GM23248 (cell line): ENCODE data around the gene PLEK. TPM values are rescaled to one million over a fixed set of nuclear protein-coding genes. Genes with fewer than 3 reads are reported as not detected.

Experiments
- DNase-seq: peaks from one replicate; pipeline ENCODE4 v3.0.0-alpha.2; 2015
- H2AFZ ChIP-seq: fragments of 200-600 bp; sonication (generic); 2 replicates; pipeline ENCODE4 v1.6.1; 2016; ENCODE audit warnings: antibody characterized with exemption
- H3F3A ChIP-seq: fragments of 200-600 bp; sonication (generic); 2 replicates; pipeline ENCODE4 v1.6.1; 2016; ENCODE audit warnings: mild to moderate bottlenecking, antibody characterized with exemption, mixed run types; ENCODE audit not compliant: insufficient read depth
- H3K27ac ChIP-seq: fragments of 200-600 bp; sonication (generic); 2 replicates; pipeline ENCODE4 v1.5.1; 2016; ENCODE audit warnings: mild to moderate bottlenecking
- H3K27me3 ChIP-seq: fragments of 200-600 bp; sonication (generic); replicated peaks from 2 replicates; pipeline ENCODE4 v1.6.1; 2016; ENCODE audit warnings: mild to moderate bottlenecking; ENCODE audit not compliant: insufficient read depth
- H3K36me3 ChIP-seq: fragments of 200-600 bp; sonication (generic); 2 replicates; pipeline ENCODE4 v1.6.1; 2016; ENCODE audit warnings: low read depth, mild to moderate bottlenecking
- H3K4me1 ChIP-seq: fragments of 200-600 bp; sonication (generic); 2 replicates; pipeline ENCODE4 v1.6.1; 2016; ENCODE audit warnings: mild to moderate bottlenecking; ENCODE audit not compliant: insufficient read depth
- H3K4me2 ChIP-seq: fragments of 200-600 bp; sonication (generic); one replicate; pipeline ENCODE4 v1.6.1; 2016; ENCODE audit warnings: mild to moderate bottlenecking; ENCODE audit not compliant: unreplicated experiment
- H3K4me3 ChIP-seq: fragments of 200-600 bp; sonication (generic); 2 replicates; pipeline ENCODE4 v1.5.1; 2016; ENCODE audit warnings: mild to moderate bottlenecking
- H3K79me2 ChIP-seq: fragments of 200-600 bp; sonication (generic); 2 replicates; pipeline ENCODE4 v1.6.1; 2016; ENCODE audit warnings: mild to moderate bottlenecking; ENCODE audit not compliant: insufficient read depth
- H3K9ac ChIP-seq: fragments of 200-600 bp; sonication (generic); 2 replicates; pipeline ENCODE4 v1.6.1; 2016; ENCODE audit warnings: mild to moderate bottlenecking
- H3K9me2 ChIP-seq: fragments of 200-600 bp; sonication (generic); 2 replicates; pipeline ENCODE4 v1.6.1; 2016; ENCODE audit warnings: mixed run types, mild to moderate bottlenecking, moderate library complexity; ENCODE audit not compliant: insufficient read depth
- H3K9me3 ChIP-seq: fragments of 200-600 bp; sonication (generic); one replicate; pipeline ENCODE4 v1.6.1; 2017; ENCODE audit warnings: low read depth
- H4K20me1 ChIP-seq: fragments of 200-600 bp; sonication (generic); 2 replicates; pipeline ENCODE4 v1.6.0; 2016; ENCODE audit not compliant: insufficient read depth
- EZH2 ChIP-seq: fragments of 200-600 bp; sonication (generic); IDR thresholded peaks from 2 replicates; pipeline ENCODE4 v1.6.1; 2018; ENCODE audit warnings: antibody characterized with exemption, mild to moderate bottlenecking; ENCODE audit not compliant: insufficient read depth, poor library complexity, severe bottlenecking
- EZH2phosphoT487 ChIP-seq: fragments of 200-600 bp; sonication (generic); IDR thresholded peaks from 2 replicates; pipeline ENCODE4 v1.6.1; 2018; ENCODE audit warnings: antibody characterized with exemption, moderate library complexity, mild to moderate bottlenecking, low read depth; ENCODE audit not compliant: insufficient read depth
- WGBS, 2 experiments: methylation state at CpG; one replicate each; pipeline ENCODE4 v1.1.6; 2015 to 2017; ENCODE audit warnings: low lambda C conversion rate in 2 of 2, low coverage in 1 of 2; ENCODE audit errors: missing lambda C conversion rate in 2 of 2; 5-methylcytosine and 5-hydroxymethylcytosine counted together
- in situ Hi-C: fragments of 300-500 bp; cut with MboI; formaldehyde crosslinking; loops from 2 replicates; pipeline ENCODE4 v1.15.0; 2020
- polyA plus RNA-seq: library from polyadenylated mRNA; unstranded; fragments of >200 nt; fragmentation: Nextera tagmentation; extraction: Ambion mirVana; gene quantifications from 2 replicates; pipeline ENCODE4 v1.2.1, GENCODE V29; 2016
- total RNA-seq: library from RNA; depleted of rRNA; stranded (reverse); fragments of >200 nt; shearing (Covaris generic); gene quantifications from 2 replicates; pipeline ENCODE4 v1.2.3, GENCODE V29; 2014

The PLEK gene
- total and polyA plus RNA-seq, 2 experiments from 2014 or later = 0.15 TPM; not detected in 1

- no peak overlapping the region for H3K27ac ChIP-seq
- H3K4me3 ChIP-seq = no peak overlapping the region
- no peaks in the 10 kb centered on the region for H3K79me2 ChIP-seq
- H3F3A ChIP-seq = no peaks in the 10 kb centered on the region
- H4K20me1 ChIP-seq = no peaks in the 10 kb centered on the region
- TF ChIP-seq EZH2phosphoT487 (no peak), EZH2 (no peak)
- H3K4me2 ChIP-seq = no peak overlapping the region
- H3K27me3 ChIP-seq = peaks cover 27% of the 10 kb centered on the region; the same call in 1 of the 2 replicates
- H3K9me2 ChIP-seq = no peaks in the 10 kb centered on the region
- WGBS, 2 experiments = 82 to 89% methylated on average over 10 of the region's 10 CpGs
- no peaks in the 10 kb centered on the region for H3K36me3 ChIP-seq
- DNase-seq = no peak
- no peaks in the 10 kb centered on the region for H3K9me3 ChIP-seq
- in situ Hi-C loops = no loop called here
- no peaks in the 10 kb centered on the region for H3K4me1 ChIP-seq
- H3K9ac ChIP-seq = no peak overlapping the region
- no peak overlapping the region for H2AFZ ChIP-seq
Measured at GRCh38 chr2:68426848-68427579, 61.9 kb downstream of the PLEK start.

GRCh38 chr2:68428126-68428525 lies 63.0 kb downstream of the PLEK start:
- no peaks in the 10 kb centered on the region for H3F3A ChIP-seq
- H4K20me1 ChIP-seq = no peaks in the 10 kb centered on the region
- H3K9me2 ChIP-seq = no peaks in the 10 kb centered on the region
- H3K79me2 ChIP-seq = no peaks in the 10 kb centered on the region
- peaks cover 22% of the 10 kb centered on the region; the same call in 1 of the 2 replicates for H3K27me3 ChIP-seq
- no peaks in the 10 kb centered on the region for H3K36me3 ChIP-seq
- no peaks in the 10 kb centered on the region for H3K9me3 ChIP-seq
- no peak for DNase-seq
- in situ Hi-C loops = no loop called here
- TF ChIP-seq EZH2 (no peak), EZH2phosphoT487 (no peak)
- no peak overlapping the region for H3K27ac ChIP-seq
- H3K4me3 ChIP-seq = no peak overlapping the region
- H3K4me2 ChIP-seq = no peak overlapping the region
- WGBS, 2 experiments = 35% methylated on average over 4 of the region's 4 CpGs
- no peaks in the 10 kb centered on the region for H3K4me1 ChIP-seq
- H3K9ac ChIP-seq = no peak overlapping the region
- H2AFZ ChIP-seq = no peak overlapping the region

GRCh38 chr2:68428746-68429145 lies 63.7 kb downstream of the PLEK start:
- WGBS, 2 experiments = 52 to 56% methylated on average over 1 of the region's 1 CpG
- H3K9me2 ChIP-seq = no peaks in the 10 kb centered on the region
- no peak overlapping the region for H2AFZ ChIP-seq
- no peaks in the 10 kb centered on the region for H3K36me3 ChIP-seq
- no peaks in the 10 kb centered on the region for H3K79me2 ChIP-seq
- no peak overlapping the region for H3K9ac ChIP-seq
- H3K27ac ChIP-seq = no peak overlapping the region
- in situ Hi-C loops = no loop called here
- no peaks in the 10 kb centered on the region for H4K20me1 ChIP-seq
- no peak for TF ChIP-seq EZH2phosphoT487
- no peak for TF ChIP-seq EZH2
- no peaks in the 10 kb centered on the region for H3K4me1 ChIP-seq
- no peak overlapping the region for H3K4me2 ChIP-seq
- no peak for DNase-seq
- H3K9me3 ChIP-seq = no peaks in the 10 kb centered on the region
- H3F3A ChIP-seq = no peaks in the 10 kb centered on the region
- H3K4me3 ChIP-seq = no peak overlapping the region
- H3K27me3 ChIP-seq = peaks cover 18% of the 10 kb centered on the region; the same call in 1 of the 2 replicates

- no peaks in the 10 kb centered on the region for H3K79me2 ChIP-seq
- H2AFZ ChIP-seq = no peak overlapping the region
- H3K9me3 ChIP-seq = no peaks in the 10 kb centered on the region
- no peak overlapping the region for H3K9ac ChIP-seq
- H3K4me3 ChIP-seq = no peak overlapping the region
- no peaks in the 10 kb centered on the region for H4K20me1 ChIP-seq
- in situ Hi-C loops = no loop called here
- H3K36me3 ChIP-seq = no peaks in the 10 kb centered on the region
- DNase-seq = no peak
- TF ChIP-seq EZH2phosphoT487 = no peak
- no peak for TF ChIP-seq EZH2
- H3K4me2 ChIP-seq = no peak overlapping the region
- no peak overlapping the region for H3K27ac ChIP-seq
- WGBS, 2 experiments = 55 to 60% methylated on average over 7 of the region's 7 CpGs
- peaks cover 12% of the 10 kb centered on the region; the same call in 1 of the 2 replicates for H3K27me3 ChIP-seq
- no peaks in the 10 kb centered on the region for H3K9me2 ChIP-seq
- H3K4me1 ChIP-seq = no peaks in the 10 kb centered on the region
- H3F3A ChIP-seq = no peaks in the 10 kb centered on the region
Measured at GRCh38 chr2:68429311-68429826, 64.3 kb downstream of the PLEK start.
